Activated CD4-positive, alpha-beta T cell treated with anti-CD3 and anti-CD28 coated beads, Interleukin-2, amount 50 U/mL, for 48 hours (primary cell): ENCODE measurements around the gene LPP.
"Not testable (repeated sequence)": the region's sequence is repeated elsewhere in the genome, so short reads cannot be mapped to it uniquely, and the experiment has no call there.

ENCODE experiments used
- DNase-seq, 2 experiments: peaks; one replicate each; pipeline ENCODE4 v3.0.0-alpha.2; 2020

The LPP gene

GRCh38 chr3:188693435-188693834, 539.5 kb downstream of the LPP start:
- no peak for DNase-seq

- DNase-seq: no peak
Measured at GRCh38 chr3:188695241-188695640, 541.3 kb downstream of the LPP start.

GRCh38 chr3:188697127-188697526, 543.2 kb downstream of the LPP start:
- DNase-seq: peak; percentile 19 to 43

- no peak for DNase-seq
Measured at GRCh38 chr3:188698436-188698835, 544.5 kb downstream of the LPP start.

GRCh38 chr3:188700501-188700900, 546.5 kb downstream of the LPP start:
- peak in 1 of 2 experiments; percentile 31 for DNase-seq

- DNase-seq: no peak
Measured at GRCh38 chr3:188700918-188701317, 547.0 kb downstream of the LPP start.

- DNase-seq: no peak
Measured at GRCh38 chr3:188701485-188701969, 547.6 kb downstream of the LPP start.

- DNase-seq: not testable (repeated sequence)
Measured at GRCh38 chr3:188702028-188702427, 548.1 kb downstream of the LPP start.

GRCh38 chr3:188706176-188706575, 552.2 kb downstream of the LPP start:
- DNase-seq: no peak

- DNase-seq: no peak
Measured at GRCh38 chr3:188706599-188706998, 552.6 kb downstream of the LPP start.

GRCh38 chr3:188707381-188708288, 553.7 kb downstream of the LPP start:
- DNase-seq: no peak

GRCh38 chr3:188711881-188712247, 557.9 kb downstream of the LPP start:
- DNase-seq: no peak

- DNase-seq: no peak
Measured at GRCh38 chr3:188712248-188712924, 558.4 kb downstream of the LPP start.

- DNase-seq: no peak
Measured at GRCh38 chr3:188712991-188713390, 559.0 kb downstream of the LPP start.

- no peak for DNase-seq
Measured at GRCh38 chr3:188719545-188719944, 565.6 kb downstream of the LPP start.

- no peak for DNase-seq
Measured at GRCh38 chr3:188720215-188720614, 566.3 kb downstream of the LPP start.

- DNase-seq: no peak
Measured at GRCh38 chr3:188720636-188721035, 566.7 kb downstream of the LPP start.

GRCh38 chr3:188721312-188721711, 567.4 kb downstream of the LPP start:
- DNase-seq: no peak

GRCh38 chr3:188721990-188722389, 568.0 kb downstream of the LPP start:
- DNase-seq: no peak

GRCh38 chr3:188722963-188723362, 569.0 kb downstream of the LPP start:
- no peak for DNase-seq

GRCh38 chr3:188727052-188727451, 573.1 kb downstream of the LPP start:
- DNase-seq: no peak

GRCh38 chr3:188728371-188728896, 574.5 kb downstream of the LPP start:
- no peak for DNase-seq

GRCh38 chr3:188729422-188729821, 575.5 kb downstream of the LPP start:
- DNase-seq: no peak

- no peak for DNase-seq
Measured at GRCh38 chr3:188734395-188734794, 580.4 kb downstream of the LPP start.
